Measurements from ENCODE around the gene AXL.

DNA sequence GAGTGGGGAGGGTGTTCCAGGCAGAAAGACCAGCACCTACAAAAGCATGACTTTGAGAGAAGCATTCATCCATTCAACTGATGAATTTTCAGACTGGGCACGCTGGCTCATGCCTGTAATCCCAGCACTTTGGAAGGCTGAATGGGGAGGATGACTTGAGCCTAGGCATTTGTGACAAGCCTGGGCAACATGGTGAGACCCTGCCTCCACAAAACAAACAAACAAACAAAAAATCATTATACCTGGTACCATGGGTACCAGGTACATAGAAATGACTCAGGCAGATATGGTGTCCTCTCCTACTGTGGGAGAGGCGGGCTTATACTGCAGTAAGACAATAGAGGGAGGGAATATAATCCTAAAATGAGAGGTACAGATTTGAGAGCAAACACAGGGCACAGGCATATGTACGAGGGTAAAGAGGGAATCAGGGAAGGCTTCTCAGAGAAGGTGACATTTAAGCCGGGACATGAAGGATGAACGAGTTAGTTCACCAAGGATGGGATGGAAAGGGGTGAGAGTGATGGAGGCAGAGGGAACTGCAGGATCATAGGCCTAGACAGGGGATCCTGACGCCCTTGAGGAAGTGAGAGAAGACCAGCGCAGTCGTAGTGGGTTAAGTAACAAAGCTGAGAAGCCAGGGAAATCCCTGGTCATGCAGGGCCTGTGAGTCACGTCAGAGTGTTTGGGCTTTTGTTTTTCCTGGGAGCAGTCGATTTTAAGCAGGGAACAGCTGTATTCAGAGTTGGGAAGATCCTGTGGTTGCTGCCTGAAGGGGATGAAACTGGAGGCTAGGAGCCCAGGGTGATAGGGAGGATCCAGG lies 23.1 kb upstream of the AXL start:
- no peak for TF ChIP-seq ZNF70 (CRISPR knock-in tag; IDR thresholded peaks at IDR 0.05)
- TF ChIP-seq, protein P1, sequence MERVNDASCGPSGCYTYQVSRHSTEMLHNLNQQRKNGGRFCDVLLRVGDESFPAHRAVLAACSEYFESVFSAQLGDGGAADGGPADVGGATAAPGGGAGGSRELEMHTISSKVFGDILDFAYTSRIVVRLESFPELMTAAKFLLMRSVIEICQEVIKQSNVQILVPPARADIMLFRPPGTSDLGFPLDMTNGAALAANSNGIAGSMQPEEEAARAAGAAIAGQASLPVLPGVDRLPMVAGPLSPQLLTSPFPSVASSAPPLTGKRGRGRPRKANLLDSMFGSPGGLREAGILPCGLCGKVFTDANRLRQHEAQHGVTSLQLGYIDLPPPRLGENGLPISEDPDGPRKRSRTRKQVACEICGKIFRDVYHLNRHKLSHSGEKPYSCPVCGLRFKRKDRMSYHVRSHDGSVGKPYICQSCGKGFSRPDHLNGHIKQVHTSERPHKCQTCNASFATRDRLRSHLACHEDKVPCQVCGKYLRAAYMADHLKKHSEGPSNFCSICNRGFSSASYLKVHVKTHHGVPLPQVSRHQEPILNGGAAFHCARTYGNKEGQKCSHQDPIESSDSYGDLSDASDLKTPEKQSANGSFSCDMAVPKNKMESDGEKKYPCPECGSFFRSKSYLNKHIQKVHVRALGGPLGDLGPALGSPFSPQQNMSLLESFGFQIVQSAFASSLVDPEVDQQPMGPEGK (CRISPR knock-in tag; IDR thresholded peaks at IDR 0.05; ENCODE audit: borderline replicate concordance) = no peak
- TF ChIP-seq ARNTL (CRISPR knock-in tag; IDR thresholded peaks at IDR 0.05; ENCODE audit: borderline replicate concordance, low read depth) = no peak
- TF ChIP-seq, protein P2, sequence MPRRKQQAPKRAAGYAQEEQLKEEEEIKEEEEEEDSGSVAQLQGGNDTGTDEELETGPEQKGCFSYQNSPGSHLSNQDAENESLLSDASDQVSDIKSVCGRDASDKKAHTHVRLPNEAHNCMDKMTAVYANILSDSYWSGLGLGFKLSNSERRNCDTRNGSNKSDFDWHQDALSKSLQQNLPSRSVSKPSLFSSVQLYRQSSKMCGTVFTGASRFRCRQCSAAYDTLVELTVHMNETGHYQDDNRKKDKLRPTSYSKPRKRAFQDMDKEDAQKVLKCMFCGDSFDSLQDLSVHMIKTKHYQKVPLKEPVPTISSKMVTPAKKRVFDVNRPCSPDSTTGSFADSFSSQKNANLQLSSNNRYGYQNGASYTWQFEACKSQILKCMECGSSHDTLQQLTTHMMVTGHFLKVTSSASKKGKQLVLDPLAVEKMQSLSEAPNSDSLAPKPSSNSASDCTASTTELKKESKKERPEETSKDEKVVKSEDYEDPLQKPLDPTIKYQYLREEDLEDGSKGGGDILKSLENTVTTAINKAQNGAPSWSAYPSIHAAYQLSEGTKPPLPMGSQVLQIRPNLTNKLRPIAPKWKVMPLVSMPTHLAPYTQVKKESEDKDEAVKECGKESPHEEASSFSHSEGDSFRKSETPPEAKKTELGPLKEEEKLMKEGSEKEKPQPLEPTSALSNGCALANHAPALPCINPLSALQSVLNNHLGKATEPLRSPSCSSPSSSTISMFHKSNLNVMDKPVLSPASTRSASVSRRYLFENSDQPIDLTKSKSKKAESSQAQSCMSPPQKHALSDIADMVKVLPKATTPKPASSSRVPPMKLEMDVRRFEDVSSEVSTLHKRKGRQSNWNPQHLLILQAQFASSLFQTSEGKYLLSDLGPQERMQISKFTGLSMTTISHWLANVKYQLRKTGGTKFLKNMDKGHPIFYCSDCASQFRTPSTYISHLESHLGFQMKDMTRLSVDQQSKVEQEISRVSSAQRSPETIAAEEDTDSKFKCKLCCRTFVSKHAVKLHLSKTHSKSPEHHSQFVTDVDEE (CRISPR knock-in tag; IDR thresholded peaks at IDR 0.05) = no peak
- TF ChIP-seq RARB (CRISPR knock-in tag; IDR thresholded peaks at IDR 0.05) = no peak
- no peak for TF ChIP-seq ZC3H10 (CRISPR knock-in tag; IDR thresholded peaks at IDR 0.05)
- TF ChIP-seq BACH2 (CRISPR knock-in tag; IDR thresholded peaks at IDR 0.05; ENCODE audit: borderline replicate concordance) = no peak
- TF ChIP-seq PPARA (CRISPR knock-in tag; IDR thresholded peaks at IDR 0.05; ENCODE audit: borderline replicate concordance) = no peak
- TF ChIP-seq ZNF565 (CRISPR knock-in tag; conservative IDR thresholded peaks at IDR 0.05; ENCODE audit: low read depth) = no peak
- no peak for TF ChIP-seq TCF4 (CRISPR knock-in tag; IDR thresholded peaks at IDR 0.05; ENCODE audit: borderline replicate concordance)
- TF ChIP-seq ESRRG (CRISPR knock-in tag; IDR thresholded peaks at IDR 0.05) = no peak
- TF ChIP-seq, protein P3, sequence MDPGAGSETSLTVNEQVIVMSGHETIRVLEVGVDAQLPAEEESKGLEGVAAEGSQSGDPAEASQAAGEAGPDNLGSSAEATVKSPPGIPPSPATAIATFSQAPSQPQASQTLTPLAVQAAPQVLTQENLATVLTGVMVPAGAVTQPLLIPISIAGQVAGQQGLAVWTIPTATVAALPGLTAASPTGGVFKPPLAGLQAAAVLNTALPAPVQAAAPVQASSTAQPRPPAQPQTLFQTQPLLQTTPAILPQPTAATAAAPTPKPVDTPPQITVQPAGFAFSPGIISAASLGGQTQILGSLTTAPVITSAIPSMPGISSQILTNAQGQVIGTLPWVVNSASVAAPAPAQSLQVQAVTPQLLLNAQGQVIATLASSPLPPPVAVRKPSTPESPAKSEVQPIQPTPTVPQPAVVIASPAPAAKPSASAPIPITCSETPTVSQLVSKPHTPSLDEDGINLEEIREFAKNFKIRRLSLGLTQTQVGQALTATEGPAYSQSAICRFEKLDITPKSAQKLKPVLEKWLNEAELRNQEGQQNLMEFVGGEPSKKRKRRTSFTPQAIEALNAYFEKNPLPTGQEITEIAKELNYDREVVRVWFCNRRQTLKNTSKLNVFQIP (CRISPR knock-in tag; IDR thresholded peaks at IDR 0.05; ENCODE audit: borderline replicate concordance, low read depth) = no peak
- no peak for TF ChIP-seq SNAI2 (CRISPR knock-in tag; IDR thresholded peaks at IDR 0.05)
